SK-N-SH treated with all-trans-retinoic acid at 6 μM for 48 hours (cell line): ENCODE data around the gene SPSB2.

ENCODE experiments used
- ATAC-seq: fragments of 200-7000 bp; cut with Tn5 transposase; 3 replicates; pipeline ENCODE4 v1.9.1; 2020; ENCODE audit warnings: mild to moderate bottlenecking, moderate library complexity
- ARNTL ChIP-seq: fragments of 450-650 bp; formaldehyde crosslinking; IDR thresholded peaks from 2 replicates; pipeline ENCODE4 v1.5.0; 2020; ENCODE audit warnings: low read depth, mild to moderate bottlenecking, moderate library complexity, borderline replicate concordance
- BACH2 ChIP-seq: fragments of 250-450 bp; sonication (Bioruptor Pico); IDR thresholded peaks from 2 replicates; pipeline ENCODE4 v1.9.0; 2021; ENCODE audit warnings: mild to moderate bottlenecking, borderline replicate concordance
- CREB5 ChIP-seq: fragments of 250-450 bp; sonication (Bioruptor Pico); IDR thresholded peaks from 2 replicates; pipeline ENCODE4 v1.5.1; 2020; ENCODE audit warnings: low read depth, mild to moderate bottlenecking, moderate library complexity
- CSDC2 ChIP-seq: fragments of 250-450 bp; sonication (Bioruptor Pico); IDR thresholded peaks from 2 replicates; pipeline ENCODE4 v1.5.0; 2020; ENCODE audit warnings: mild to moderate bottlenecking, moderate library complexity
- CSRNP3 ChIP-seq: fragments of 250-450 bp; sonication (Bioruptor Pico); IDR thresholded peaks from 2 replicates; pipeline ENCODE4 v1.5.1; 2021; ENCODE audit warnings: mild to moderate bottlenecking, moderate library complexity
- ESRRG ChIP-seq: fragments of 250-450 bp; sonication (Bioruptor Pico); IDR thresholded peaks from 2 replicates; pipeline ENCODE4 v1.6.1; 2021; ENCODE audit warnings: mild to moderate bottlenecking
- GLIS3 ChIP-seq: fragments of 250-450 bp; sonication (Bioruptor Pico); IDR thresholded peaks from 2 replicates; pipeline ENCODE4 v1.5.0; 2020; ENCODE audit warnings: mild to moderate bottlenecking, moderate library complexity
- ISL1 ChIP-seq: fragments of 250-450 bp; sonication (Bioruptor Pico); IDR thresholded peaks from 2 replicates; pipeline ENCODE4 v2.1.2; 2022; ENCODE audit warnings: mild to moderate bottlenecking, moderate library complexity
- OSR1 ChIP-seq: fragments of 250-450 bp; sonication (Bioruptor Pico); IDR thresholded peaks from 2 replicates; pipeline ENCODE4 v1.8.0; 2022; ENCODE audit warnings: moderate library complexity, mild to moderate bottlenecking, inconsistent platforms
- PATZ1 ChIP-seq: fragments of 250-450 bp; sonication (Bioruptor Pico); IDR thresholded peaks from 2 replicates; pipeline ENCODE4 v1.8.0; 2020; ENCODE audit warnings: mild to moderate bottlenecking, moderate library complexity, borderline replicate concordance
- POU6F1 ChIP-seq: fragments of 250-450 bp; sonication (Bioruptor Pico); IDR thresholded peaks from 2 replicates; pipeline ENCODE4 v1.8.0; 2021; ENCODE audit warnings: low read depth, mild to moderate bottlenecking, moderate library complexity, borderline replicate concordance
- RARB ChIP-seq: fragments of 250-450 bp; sonication (Bioruptor Pico); IDR thresholded peaks from 2 replicates; pipeline ENCODE4 v1.8.0; 2021; ENCODE audit warnings: mild to moderate bottlenecking, moderate library complexity
- TCF4 ChIP-seq: fragments of 250-450 bp; sonication (Bioruptor Pico); IDR thresholded peaks from 2 replicates; pipeline ENCODE4 v1.8.0; 2021; ENCODE audit warnings: mild to moderate bottlenecking, moderate library complexity, borderline replicate concordance
- TOX ChIP-seq: fragments of 250-450 bp; sonication (Bioruptor Pico); IDR thresholded peaks from 2 replicates; pipeline ENCODE4 v1.8.0; 2021; ENCODE audit warnings: mild to moderate bottlenecking, moderate library complexity, borderline replicate concordance
- ZC3H10 ChIP-seq: fragments of 250-450 bp; sonication (Bioruptor Pico); IDR thresholded peaks from 2 replicates; pipeline ENCODE4 v1.5.1; 2021; ENCODE audit warnings: mild to moderate bottlenecking, moderate library complexity
- ZFP3 ChIP-seq: fragments of 250-450 bp; sonication (Bioruptor Pico); IDR thresholded peaks from 2 replicates; pipeline ENCODE4 v1.5.0; 2020; ENCODE audit warnings: mild to moderate bottlenecking, moderate library complexity
- ZFP30 ChIP-seq: fragments of 450-650 bp; formaldehyde crosslinking; IDR thresholded peaks from 2 replicates; pipeline ENCODE4 v1.5.0; 2022; ENCODE audit warnings: mild to moderate bottlenecking, moderate library complexity
- ZNF565 ChIP-seq: fragments of 450-650 bp; formaldehyde crosslinking; conservative IDR thresholded peaks from 2 replicates; pipeline ENCODE4 v1.5.0; 2020; ENCODE audit warnings: low read depth, mild to moderate bottlenecking, moderate library complexity
- ZNF70 ChIP-seq: fragments of 450-650 bp; formaldehyde crosslinking; IDR thresholded peaks from 2 replicates; pipeline ENCODE4 v1.5.0; 2020; ENCODE audit warnings: mild to moderate bottlenecking, moderate library complexity
- ZNF8 ChIP-seq: fragments of 450-650 bp; formaldehyde crosslinking; IDR thresholded peaks from 2 replicates; pipeline ENCODE4 v1.5.0; 2020; ENCODE audit warnings: mild to moderate bottlenecking, moderate library complexity

Gene SPSB2

GRCh38 chr12:6834873-6835272 lies 38.2 kb downstream of the SPSB2 start:
- TF ChIP-seq PATZ1 (CRISPR knock-in tag) (no peak), TCF4 (CRISPR knock-in tag) (no peak), ESRRG (no peak), CSDC2 (CRISPR knock-in tag) (no peak)
- no peak; the same call in 2 of the 3 replicates for ATAC-seq

GRCh38 chr12:6834254-6834653 lies 38.8 kb downstream of the SPSB2 start:
- no peak for ATAC-seq

GRCh38 chr12:6833189-6833890 lies 39.8 kb downstream of the SPSB2 start:
- TF ChIP-seq PATZ1 (CRISPR knock-in tag) (no peak), GLIS3 (CRISPR knock-in tag) (no peak), ZFP30 (CRISPR knock-in tag) (no peak), ZFP3 (CRISPR knock-in tag) (no peak), BACH2 (CRISPR knock-in tag) (no peak), OSR1 (CRISPR knock-in tag) (no peak), ISL1 (no peak), ESRRG (no peak), ARNTL (CRISPR knock-in tag) (no peak), RARB (CRISPR knock-in tag) (no peak), CREB5 (no peak), CSDC2 (CRISPR knock-in tag) (no peak), POU6F1 (CRISPR knock-in tag) (no peak), CSRNP3 (CRISPR knock-in tag) (no peak)
- ATAC-seq: no peak

More at GRCh38 chr12:6834254-6834653, 38.8 kb downstream of the SPSB2 start:
- TF ChIP-seq BACH2 (CRISPR knock-in tag): no peak
- no peak for TF ChIP-seq CREB5
- no peak for TF ChIP-seq ZC3H10 (CRISPR knock-in tag)

GRCh38 chr12:6832125-6832524 lies 41.0 kb downstream of the SPSB2 start:
- TF ChIP-seq ZNF565 (CRISPR knock-in tag) (no peak), ZNF8 (no peak), ARNTL (CRISPR knock-in tag) (no peak), TOX (CRISPR knock-in tag) (no peak), ZFP3 (CRISPR knock-in tag) (no peak), ESRRG (no peak), CSRNP3 (CRISPR knock-in tag) (no peak), RARB (CRISPR knock-in tag) (no peak), TCF4 (CRISPR knock-in tag) (no peak), CSDC2 (CRISPR knock-in tag) (no peak), ZNF70 (CRISPR knock-in tag) (no peak), ZC3H10 (CRISPR knock-in tag) (no peak), BACH2 (CRISPR knock-in tag) (no peak), PATZ1 (CRISPR knock-in tag) (no peak)
- no peak for ATAC-seq
